ENCODE results near the gene SH3RF3. TPM values are rescaled to one million over a fixed set of nuclear protein-coding genes. Genes with fewer than 3 reads are reported as not detected.

Gene SH3RF3
- total and polyA plus RNA-seq, 10 of the 15 experiments (the other 5 are each of a cell fraction or from before 2014, with no cell fraction given) = 0.08 to 8.8 (median 2.3) TPM

GRCh38 chr2:109474319-109474825, 345.4 kb downstream of the SH3RF3 start:
- no peak overlapping the region for H3K27ac ChIP-seq (ENCODE audit: control insufficient read depth, insufficient read depth)
- ChIA-PET CTCF (no interaction called here), POLR2A (no interaction called here), SMC1A (ENCODE audit: uncharacterized antibody, unreplicated experiment) (interaction anchor here (0.7 to 0.8 kb wide), 2 partner anchors 36 to 372 kb away, joined by 3 read pairs; no protein-coding TSS in a partner anchor), RAD21 (ENCODE audit: unreplicated experiment) (no interaction called here)
- no peaks in the 10 kb centered on the region for H3K36me3 ChIP-seq (ENCODE audit: control insufficient read depth in 2 of 2, insufficient read depth in 2 of 2, low read length in 1 of 2)
- H3K9ac ChIP-seq (ENCODE audit: control insufficient read depth, insufficient read depth, low read length) = no peak overlapping the region
- no TSS peak for BruUV-seq (replicated peaks)
- DNase-seq (ENCODE audit: low read depth, low spot score) = no peak
- H3K4me1 ChIP-seq (ENCODE audit: control insufficient read depth, insufficient read depth, low read length) = peaks cover 11% of the 10 kb centered on the region; the same call in 1 of the 2 replicates
- in situ Hi-C loops (cut with MboI) = no loop called here
- 36% methylated on average over 10 of the region's 11 CpGs for WGBS (ENCODE audit: insufficient coverage, insufficient replicate concordance, low lambda C conversion rate, missing lambda C conversion rate)
- no peak overlapping the region for H3K4me3 ChIP-seq
- no peaks in the 10 kb centered on the region; the same call in 2 of the 3 replicates for H3K9me3 ChIP-seq (replicated peaks; ENCODE audit: control insufficient read depth, insufficient read depth, low read length)
- no peaks in the 10 kb centered on the region for H3K27me3 ChIP-seq (replicated peaks in 1 of 2; ENCODE audit: control insufficient read depth in 2 of 2, insufficient read depth in 2 of 2, low read length in 1 of 2)
- intact Hi-C loops (cut with micrococcal nuclease; ENCODE audit: unreplicated experiment) = no loop called here
- no peak overlapping the region for H2AFZ ChIP-seq (ENCODE audit: control insufficient read depth, low read depth, low read length)
- no peak for ATAC-seq
- FAIRE-seq = no peak
- no peak for TF ChIP-seq STAT3 (IDR thresholded peaks at IDR 0.05; ENCODE audit: low read depth, low read length)
- TF ChIP-seq RAD51 (IDR thresholded peaks at IDR 0.05) = no peak
- TF ChIP-seq POLR2AphosphoS2 (IDR thresholded peaks at IDR 0.05; ENCODE audit: low read depth, low read length) = no peak
- TF ChIP-seq SMAD5 (IDR thresholded peaks at IDR 0.05; ENCODE audit: low read depth) = no peak
- TF ChIP-seq JUNB (IDR thresholded peaks at IDR 0.05) = no peak
- TF ChIP-seq CUX1 (IDR thresholded peaks at IDR 0.05; ENCODE audit: insufficient replicate concordance, low read depth, low read length) = no peak
- H4K20me1 ChIP-seq (ENCODE audit: control insufficient read depth, insufficient read depth) = no peaks in the 10 kb centered on the region
- no peak overlapping the region for H3K4me2 ChIP-seq (ENCODE audit: control insufficient read depth, insufficient read depth)
- H3K79me2 ChIP-seq (ENCODE audit: control insufficient read depth, insufficient read depth, low read length) = no peaks in the 10 kb centered on the region

Measured in GM12878 (cell line).